ENCODE data around the gene TAS1R1.
"Not testable (repeated sequence)": the region's sequence is repeated elsewhere in the genome, so short reads cannot be mapped to it uniquely, and the experiment has no call there.

Gene TAS1R1

GRCh38 chr1:6599141-6599975 is 44.3 kb downstream of the TAS1R1 start:
- Histone ChIP-seq H3K4me2 (ENCODE audit: low read length) (peak overlapping the region; percentile 2), H3K4me1 (peaks cover 6% of the 10 kb centered on the region), H3K27ac (no peak overlapping the region), H3K9me3 (ENCODE audit: control insufficient read depth, low read length) (no peaks in the 10 kb centered on the region), H3K27me3 (ENCODE audit: control insufficient read depth, insufficient read depth, low read length) (no peaks in the 10 kb centered on the region), H3K79me2 (peaks cover 13% of the 10 kb centered on the region), H2AFZ (no peak overlapping the region), H3K4me3 (ENCODE audit: low read depth, low read length) (no peak overlapping the region), H3K36me3 (ENCODE audit: control insufficient read depth, insufficient read depth, low read length) (no peaks in the 10 kb centered on the region), H3K9ac (no peak overlapping the region)
- no peak for TF ChIP-seq CTCF (IDR thresholded peaks at IDR 0.05)

- H3K4me1 ChIP-seq; H2AFZ ChIP-seq; H3K36me3 ChIP-seq (ENCODE audit: control insufficient read depth, insufficient read depth, low read length); H3K27me3 ChIP-seq (ENCODE audit: control insufficient read depth, insufficient read depth, low read length); H3K9ac ChIP-seq; H3K27ac ChIP-seq; H3K9me3 ChIP-seq (ENCODE audit: control insufficient read depth, low read length): not testable (repeated sequence)
- H3K4me2 ChIP-seq (ENCODE audit: low read length), result peak overlapping the region; percentile 95
- H3K79me2 ChIP-seq, result peaks cover 13% of the 10 kb centered on the region
- H3K4me3 ChIP-seq (ENCODE audit: low read depth, low read length), result peak overlapping the region; percentile 82
These were observed 44.9 kb downstream of the TAS1R1 start for GRCh38 chr1:6599991-6600390.

- no peak overlapping the region for H2AFZ ChIP-seq
- H3K27me3 ChIP-seq (ENCODE audit: control insufficient read depth, insufficient read depth, low read length), result no peaks in the 10 kb centered on the region
- H3K79me2 ChIP-seq, result peaks cover 13% of the 10 kb centered on the region
- H3K4me2 ChIP-seq (ENCODE audit: low read length), result peak overlapping the region; percentile 95
- no peak for TF ChIP-seq CTCF (IDR thresholded peaks at IDR 0.05)
- H3K27ac ChIP-seq, result peak overlapping the region; percentile 66
- no peaks in the 10 kb centered on the region for H3K9me3 ChIP-seq (ENCODE audit: control insufficient read depth, low read length)
- H3K9ac ChIP-seq, result no peak overlapping the region
- H3K4me1 ChIP-seq, result peaks cover 6% of the 10 kb centered on the region
- H3K36me3 ChIP-seq (ENCODE audit: control insufficient read depth, insufficient read depth, low read length), result no peaks in the 10 kb centered on the region
- H3K4me3 ChIP-seq (ENCODE audit: low read depth, low read length), result peak overlapping the region; percentile 82
These were observed 45.4 kb downstream of the TAS1R1 start for GRCh38 chr1:6600410-6601048.

- Histone ChIP-seq H3K4me2 (ENCODE audit: low read length) (peak overlapping the region; percentile 95), H3K27ac (peak overlapping the region; percentile 66), H3K9ac (no peak overlapping the region), H3K4me1 (peaks cover 6% of the 10 kb centered on the region), H3K4me3 (ENCODE audit: low read depth, low read length) (peak overlapping the region; percentile 82), H3K36me3 (ENCODE audit: control insufficient read depth, insufficient read depth, low read length) (no peaks in the 10 kb centered on the region), H2AFZ (peak overlapping the region; percentile 19), H3K9me3 (ENCODE audit: control insufficient read depth, low read length) (no peaks in the 10 kb centered on the region), H3K27me3 (ENCODE audit: control insufficient read depth, insufficient read depth, low read length) (no peaks in the 10 kb centered on the region), H3K79me2 (peaks cover 11% of the 10 kb centered on the region)
- TF ChIP-seq CTCF (IDR thresholded peaks at IDR 0.05), result no peak
These were observed 46.2 kb downstream of the TAS1R1 start for GRCh38 chr1:6601049-6601922.

Data from parathyroid adenoma (tissue), 2 donors.